GDM1 (cell line): ENCODE data around the gene YOD1.

Experiments used
- DNase-seq: peaks from one replicate; lab custom pipeline; 2025; lab: John Stamatoyannopoulos, UW

YOD1 gene

GRCh38 chr1:207025146-207025880, 25.7 kb downstream of the YOD1 start:
- peak; percentile 5 for DNase-seq

- peak; percentile 79 for DNase-seq
Observed at GRCh38 chr1:207024202-207025145, 26.5 kb downstream of the YOD1 start.

GRCh38 chr1:207022996-207023679, 27.9 kb downstream of the YOD1 start:
- no peak for DNase-seq

- no peak for DNase-seq
Observed at GRCh38 chr1:207021876-207022596, 29.0 kb downstream of the YOD1 start.

- DNase-seq, result no peak
Observed at GRCh38 chr1:207021139-207021861, 29.7 kb downstream of the YOD1 start.

GRCh38 chr1:207020709-207021107, 30.3 kb downstream of the YOD1 start:
- DNase-seq, result peak; percentile 40

- no peak for DNase-seq
Observed at GRCh38 chr1:207020065-207020708, 30.8 kb downstream of the YOD1 start.

- no peak for DNase-seq
Observed at GRCh38 chr1:207019661-207020060, 31.3 kb downstream of the YOD1 start.

- DNase-seq, result no peak
Observed at GRCh38 chr1:207019161-207019560, 31.8 kb downstream of the YOD1 start.

- DNase-seq, result no peak
Observed at GRCh38 chr1:207018707-207019106, 32.3 kb downstream of the YOD1 start.

GRCh38 chr1:207017615-207018559, 33.1 kb downstream of the YOD1 start:
- no peak for DNase-seq

GRCh38 chr1:207015791-207016190, 35.2 kb downstream of the YOD1 start:
- no peak for DNase-seq

- DNase-seq, result no peak
Observed at GRCh38 chr1:207014728-207015127, 36.3 kb downstream of the YOD1 start.

- no peak for DNase-seq
Observed at GRCh38 chr1:207013321-207014085, 37.5 kb downstream of the YOD1 start.

- no peak for DNase-seq
Observed at GRCh38 chr1:207010726-207011125, 40.3 kb downstream of the YOD1 start.

GRCh38 chr1:207009945-207010344, 41.1 kb downstream of the YOD1 start:
- DNase-seq, result no peak

- DNase-seq, result no peak
Observed at GRCh38 chr1:207009182-207009850, 41.7 kb downstream of the YOD1 start.
